ENCODE results near the gene FOXP2.

DNA sequence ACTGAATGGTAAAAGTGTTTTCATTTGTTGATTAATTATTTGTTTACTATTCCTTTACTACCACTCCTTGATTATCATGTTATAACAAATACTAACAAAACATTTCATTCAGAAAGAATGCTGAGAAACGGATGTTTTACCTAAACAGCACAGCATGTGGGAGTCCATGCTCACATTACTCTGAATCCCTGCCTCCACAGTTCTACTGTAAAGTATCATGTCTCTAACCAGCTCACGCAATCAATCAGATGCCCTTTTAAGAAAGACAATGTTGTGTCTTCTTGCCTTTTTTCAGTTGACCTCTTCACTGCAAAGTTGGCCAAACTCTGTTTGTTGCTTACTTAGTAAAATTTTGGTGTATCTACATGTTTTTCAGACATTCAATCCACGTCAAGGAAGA is 274.8 kb downstream of the FOXP2 start:
- TF ChIP-seq, protein P1, sequence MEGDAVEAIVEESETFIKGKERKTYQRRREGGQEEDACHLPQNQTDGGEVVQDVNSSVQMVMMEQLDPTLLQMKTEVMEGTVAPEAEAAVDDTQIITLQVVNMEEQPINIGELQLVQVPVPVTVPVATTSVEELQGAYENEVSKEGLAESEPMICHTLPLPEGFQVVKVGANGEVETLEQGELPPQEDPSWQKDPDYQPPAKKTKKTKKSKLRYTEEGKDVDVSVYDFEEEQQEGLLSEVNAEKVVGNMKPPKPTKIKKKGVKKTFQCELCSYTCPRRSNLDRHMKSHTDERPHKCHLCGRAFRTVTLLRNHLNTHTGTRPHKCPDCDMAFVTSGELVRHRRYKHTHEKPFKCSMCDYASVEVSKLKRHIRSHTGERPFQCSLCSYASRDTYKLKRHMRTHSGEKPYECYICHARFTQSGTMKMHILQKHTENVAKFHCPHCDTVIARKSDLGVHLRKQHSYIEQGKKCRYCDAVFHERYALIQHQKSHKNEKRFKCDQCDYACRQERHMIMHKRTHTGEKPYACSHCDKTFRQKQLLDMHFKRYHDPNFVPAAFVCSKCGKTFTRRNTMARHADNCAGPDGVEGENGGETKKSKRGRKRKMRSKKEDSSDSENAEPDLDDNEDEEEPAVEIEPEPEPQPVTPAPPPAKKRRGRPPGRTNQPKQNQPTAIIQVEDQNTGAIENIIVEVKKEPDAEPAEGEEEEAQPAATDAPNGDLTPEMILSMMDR (IDR thresholded peaks at IDR 0.05), result no peak
- TF ChIP-seq ZFX (IDR thresholded peaks at IDR 0.05; ENCODE audit: borderline replicate concordance), result no peak

Data from 22Rv1 (cell line).